NK-92 (cell line): ENCODE results near the gene RPL35A.
"Not testable (repeated sequence)": the region's sequence is repeated elsewhere in the genome, so short reads cannot be mapped to it uniquely, and the experiment has no call there.

Experiments used
- DNase-seq: peaks from one replicate; lab custom pipeline; 2025; ENCODE audit not compliant: unreplicated experiment; lab: John Stamatoyannopoulos, UW

The RPL35A gene

DNA sequence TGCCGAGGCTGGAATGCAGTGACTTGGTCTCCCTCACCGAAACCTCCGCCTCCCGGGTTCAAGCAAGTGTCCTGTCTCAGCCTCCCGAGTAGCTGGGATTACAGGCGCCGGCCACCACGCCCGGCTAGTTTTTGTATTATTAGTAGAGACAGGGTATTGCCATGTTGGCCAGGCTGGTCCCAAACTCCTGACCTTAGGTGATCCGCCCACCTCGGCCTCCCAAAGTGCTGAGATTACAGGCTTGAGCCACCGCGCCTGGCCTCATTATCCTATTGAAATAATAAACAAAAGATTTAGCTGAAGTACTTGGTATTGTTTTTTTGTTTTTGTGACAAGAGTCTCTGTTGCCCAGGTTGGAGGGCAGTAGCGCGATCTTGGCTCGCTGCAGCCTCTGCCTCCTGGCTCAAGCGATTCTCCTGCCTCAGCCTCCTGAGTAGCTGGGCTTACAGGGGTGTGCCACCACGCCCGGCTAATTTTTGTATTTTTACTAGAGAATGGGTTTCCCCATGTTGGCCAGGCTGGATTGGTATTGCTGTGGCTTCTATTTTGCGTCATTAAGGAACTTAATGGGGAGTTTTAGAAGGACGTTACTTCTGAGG lies 1.5 kb downstream of the RPL35A start:
- no peak for DNase-seq

DNA sequence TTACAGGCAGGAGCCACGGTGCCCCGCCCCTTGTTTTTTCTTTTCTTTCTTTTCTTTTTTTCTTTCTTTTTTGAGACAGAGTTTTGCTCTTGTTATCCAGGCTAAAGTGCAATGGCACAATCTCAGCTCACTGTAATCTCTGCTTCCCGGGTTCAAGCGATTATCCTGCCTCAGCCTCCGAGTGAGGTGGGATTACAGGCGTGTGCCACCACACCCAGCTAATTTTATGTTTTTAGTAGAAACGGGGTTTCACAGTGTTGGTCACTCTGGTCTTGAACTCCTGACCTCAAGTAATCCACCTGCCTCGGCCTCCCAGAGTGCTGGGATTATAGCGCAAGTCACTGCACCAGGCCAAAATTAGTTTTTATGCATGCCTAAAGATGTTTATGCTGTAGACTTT lies 2.5 kb downstream of the RPL35A start:
- no peak for DNase-seq

DNA sequence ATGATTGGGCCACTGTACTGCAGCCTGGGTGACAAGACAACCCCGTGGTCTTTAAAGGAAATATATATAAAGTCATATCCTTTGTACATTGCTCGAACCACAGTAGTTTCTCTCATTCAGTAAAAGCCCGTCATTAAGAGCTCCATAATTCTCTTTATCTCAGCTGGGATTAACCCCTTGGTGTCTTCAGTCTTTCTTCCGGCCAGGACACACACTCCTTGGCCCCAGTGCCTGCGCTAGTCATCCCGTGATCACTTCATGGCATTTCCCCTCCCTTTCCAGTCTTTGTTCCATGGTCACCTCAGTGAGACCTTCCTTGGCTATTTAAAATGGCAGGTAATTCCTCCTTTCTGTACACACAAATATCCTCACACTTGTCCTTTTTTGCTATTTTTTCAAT lies 3.3 kb downstream of the RPL35A start:
- no peak for DNase-seq

DNA sequence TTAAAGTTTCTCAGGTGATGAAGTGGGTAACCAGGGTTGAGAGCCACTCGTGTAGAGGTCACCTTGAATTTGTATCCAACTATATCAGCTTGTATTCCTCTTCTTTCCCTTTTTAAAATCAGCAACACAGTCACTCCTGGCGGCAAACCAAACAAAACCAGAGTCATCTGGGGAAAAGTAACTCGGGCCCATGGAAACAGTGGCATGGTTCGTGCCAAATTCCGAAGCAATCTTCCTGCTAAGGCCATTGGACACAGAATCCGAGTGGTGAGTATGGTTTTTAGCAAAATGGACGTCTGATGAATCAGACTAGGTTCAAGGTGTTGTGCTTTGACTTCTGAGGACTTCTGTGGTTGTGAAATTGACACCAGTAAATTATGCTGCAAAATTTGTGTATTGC lies 3.9 kb downstream of the RPL35A start:
- no peak for DNase-seq

DNA sequence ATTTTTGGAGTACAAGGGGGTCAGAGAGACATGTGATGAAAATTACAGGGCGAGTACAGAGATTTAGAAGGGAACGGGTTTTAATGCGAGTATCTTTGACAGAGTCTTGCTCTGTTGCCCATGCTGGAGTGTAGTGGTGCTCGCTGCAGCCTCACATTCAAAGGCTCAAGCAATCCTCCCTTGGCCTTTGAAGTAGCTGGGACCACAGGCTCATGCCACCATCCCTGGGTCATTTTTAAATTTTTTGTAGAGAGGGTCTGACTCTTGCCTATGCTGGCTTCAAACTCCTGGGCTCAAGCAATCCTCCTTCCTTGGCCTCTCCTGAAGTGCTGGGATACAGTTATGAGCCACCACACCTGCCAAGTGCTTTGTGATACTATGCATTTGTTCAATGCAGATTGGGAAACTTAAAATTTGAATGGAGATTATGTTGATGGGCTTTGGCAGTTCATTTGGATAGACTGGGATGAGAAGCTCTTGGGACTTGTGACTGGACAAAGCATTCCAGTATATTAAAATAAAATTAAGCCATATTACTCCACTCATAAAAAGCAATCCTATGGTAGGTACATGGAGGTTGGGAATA lies 6.0 kb downstream of the RPL35A start:
- no peak for DNase-seq

DNA sequence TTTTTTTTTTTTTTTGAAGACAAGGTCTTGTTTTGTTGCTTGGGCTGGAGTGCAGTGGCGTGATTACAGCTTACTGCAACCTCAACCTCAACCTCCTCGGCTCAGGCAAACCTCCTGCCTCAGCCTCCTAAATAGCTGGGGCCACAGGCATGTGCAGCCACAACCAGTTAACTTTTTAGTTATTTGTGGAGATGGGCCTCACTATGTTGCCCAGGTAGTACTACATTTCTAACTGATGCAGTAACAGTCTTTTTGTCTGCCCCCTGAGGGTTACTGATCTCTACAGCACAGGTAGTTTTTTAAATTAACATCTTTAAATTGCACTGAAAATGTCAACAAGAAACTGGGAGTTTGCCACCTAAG lies 6.6 kb downstream of the RPL35A start:
- no peak for DNase-seq

DNA sequence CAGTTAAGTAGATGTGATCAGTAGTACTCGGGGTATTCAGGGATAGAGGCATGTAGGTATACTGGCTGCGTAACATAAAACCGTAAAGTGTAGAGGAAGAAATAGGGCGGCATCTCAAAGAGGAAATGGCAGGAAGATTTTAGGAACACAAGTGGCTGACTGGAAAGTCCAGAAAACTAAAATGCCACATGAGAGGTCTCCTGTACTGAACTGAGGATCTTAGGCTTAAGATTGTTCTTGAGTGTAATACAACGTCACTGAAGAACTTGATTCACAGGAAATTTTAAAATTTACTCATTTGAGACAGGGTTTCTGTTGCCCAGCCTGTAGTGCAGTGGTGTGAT lies 7.8 kb downstream of the RPL35A start:
- no peak for DNase-seq

DNA sequence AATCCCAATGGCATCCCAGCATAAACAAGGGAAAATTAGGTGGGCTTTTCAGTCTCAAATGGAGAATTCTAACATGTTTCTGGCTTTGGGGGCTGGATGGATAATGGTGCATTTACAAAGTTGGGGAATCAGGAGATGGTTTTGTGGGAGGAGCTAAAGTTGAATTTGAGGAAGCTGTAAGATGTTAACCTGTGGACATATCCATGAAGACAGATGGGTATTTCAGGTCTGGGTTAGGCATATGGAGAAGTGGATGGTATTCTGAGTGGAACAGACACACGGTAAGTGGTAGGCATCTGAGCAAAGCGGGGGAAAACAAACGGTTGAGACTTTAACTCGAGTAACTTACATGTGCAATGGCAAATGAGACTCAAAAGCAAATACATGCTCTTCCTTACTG lies 8.4 kb downstream of the RPL35A start:
- DNase-seq = no peak

DNA sequence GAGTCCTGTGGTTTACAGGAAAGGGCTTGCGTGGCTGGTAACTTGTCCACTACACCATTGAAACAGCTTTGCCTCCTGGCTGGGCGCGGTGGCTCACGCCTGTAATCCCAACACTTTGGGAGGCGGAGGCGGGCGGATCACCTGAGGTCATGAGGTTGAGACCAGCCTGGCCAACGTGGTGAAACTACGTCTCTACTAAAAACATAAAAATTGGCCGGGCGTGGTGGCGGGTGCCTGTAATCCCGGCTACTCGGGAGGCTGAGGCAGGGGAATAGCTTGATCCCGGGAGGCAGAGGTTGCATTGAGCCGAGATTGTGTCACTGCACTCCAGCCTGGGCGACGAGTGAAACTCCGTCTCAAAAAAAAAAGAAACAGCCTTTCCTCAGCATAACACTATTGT lies 8.9 kb downstream of the RPL35A start:
- DNase-seq = not testable (repeated sequence)

DNA sequence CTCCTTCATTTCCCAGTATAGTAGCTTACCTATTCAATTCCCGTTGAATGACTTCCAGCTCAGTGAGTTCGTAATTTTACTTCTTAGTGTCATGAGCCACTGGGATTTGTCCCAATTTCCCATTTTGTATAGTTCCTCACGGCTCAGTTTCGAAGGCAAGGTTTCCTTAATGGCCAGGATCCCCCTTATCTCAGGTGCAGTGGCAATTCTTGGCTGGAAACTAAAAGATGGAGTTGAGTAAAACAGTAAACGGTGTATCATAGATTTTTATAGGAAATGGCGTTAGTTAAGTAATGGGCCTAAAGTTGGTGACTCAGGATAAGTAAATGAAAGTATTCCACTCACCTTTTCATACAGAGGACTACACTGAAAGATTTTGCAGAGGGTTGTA lies 9.5 kb downstream of the RPL35A start:
- no peak for DNase-seq

DNA sequence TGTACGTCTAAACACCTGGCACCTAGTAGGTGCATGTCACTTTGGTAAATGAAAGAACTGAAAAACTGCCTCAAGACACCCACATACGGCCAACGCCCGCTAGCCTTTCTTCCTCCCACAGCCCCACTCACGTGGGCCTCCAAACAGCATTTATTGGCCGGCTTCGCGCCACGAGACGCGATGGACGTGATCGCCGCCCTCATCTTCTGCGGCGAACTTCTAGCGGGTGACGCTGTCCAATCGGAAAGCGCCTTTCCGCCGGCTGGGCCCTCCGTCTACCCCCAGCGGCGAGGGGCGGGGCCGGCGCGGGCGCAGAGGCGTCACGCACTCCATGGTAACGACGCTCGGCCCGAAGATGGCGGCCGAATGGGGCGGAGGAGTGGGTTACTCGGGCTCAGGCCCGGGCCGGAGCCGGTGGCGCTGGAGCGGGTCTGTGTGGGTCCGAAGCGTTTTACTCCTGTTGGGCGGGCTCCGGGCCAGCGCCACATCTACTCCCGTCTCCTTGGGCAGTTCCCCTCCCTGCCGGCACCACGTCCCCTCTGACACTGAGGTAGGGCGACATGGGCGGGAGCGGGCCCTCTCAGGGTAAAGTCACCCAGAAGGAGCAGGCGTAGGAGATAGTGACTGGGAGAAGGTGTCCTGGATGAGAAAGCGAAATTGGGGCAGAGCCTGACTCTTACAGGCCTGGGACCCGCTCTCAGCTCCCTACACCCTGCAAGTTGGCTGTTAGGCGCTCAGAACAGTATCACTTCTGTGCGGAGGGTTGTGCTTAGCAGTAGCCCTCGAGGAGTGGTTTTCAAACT lies 10.1 kb downstream of the RPL35A start, which contains the start of gene LMLN:
Gene LMLN (plus strand): TSS at position 327 of the 803 bp plus-strand sequence. CDS start 29 bp downstream, at position 356.
- DNase-seq = peak; percentile 76

DNA sequence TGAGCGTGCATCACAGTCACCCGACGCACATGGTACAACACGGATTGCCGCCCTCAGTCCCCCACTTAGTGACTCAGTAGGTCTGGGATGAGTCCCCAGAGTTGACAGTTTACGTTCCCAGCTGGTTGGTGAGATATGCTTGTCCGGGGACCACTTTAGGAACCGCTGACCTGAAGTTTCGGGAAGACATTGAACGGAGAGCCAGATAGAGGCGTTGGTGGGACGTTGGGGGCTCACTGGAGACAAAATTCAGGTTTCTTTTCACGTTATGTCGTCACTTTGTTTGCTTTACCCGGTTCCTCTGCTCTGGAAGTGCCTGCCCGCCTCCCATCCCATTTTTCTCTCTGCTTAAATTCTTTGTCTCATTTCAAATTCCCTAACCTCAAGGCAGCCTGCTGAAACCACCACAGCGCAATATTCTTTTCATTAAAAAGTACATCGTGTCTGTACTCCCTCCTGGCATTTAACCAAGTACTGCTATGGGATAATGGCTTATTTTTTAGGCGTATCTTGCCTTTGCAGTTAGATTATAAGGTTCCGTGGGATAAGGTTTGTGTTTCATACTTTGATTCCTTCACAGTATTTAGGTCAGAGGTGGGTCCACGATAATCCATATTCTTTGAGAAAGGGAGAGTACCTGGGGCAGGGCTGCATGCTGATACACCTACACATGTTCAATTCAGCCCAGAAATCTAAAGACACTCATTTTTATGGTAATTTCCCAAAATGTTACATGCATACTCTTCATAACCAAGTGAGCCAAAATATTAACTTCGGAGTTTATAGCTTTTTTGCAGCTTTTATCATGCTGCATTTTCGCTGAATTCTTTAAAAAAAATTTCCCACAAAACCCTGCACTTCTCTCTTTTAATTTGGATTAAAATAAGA lies 10.9 kb downstream of the RPL35A start:
- no peak for DNase-seq

DNA sequence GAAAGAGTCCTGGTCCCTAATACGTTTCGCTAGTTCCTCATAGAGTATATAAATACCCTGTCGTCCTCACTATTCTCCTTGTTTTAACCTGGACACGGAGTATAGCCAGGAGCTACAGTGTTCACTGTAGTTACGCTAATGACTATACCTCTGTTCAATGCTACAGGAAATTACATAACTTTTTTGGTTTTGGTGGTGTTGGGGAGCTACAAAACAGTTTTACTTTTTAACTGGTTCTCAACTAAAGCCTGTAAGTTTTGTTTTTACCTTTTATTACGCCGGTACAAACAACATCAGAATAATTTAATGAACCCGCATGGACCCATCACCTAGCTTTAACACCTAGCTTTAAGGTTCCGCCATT lies 11.6 kb downstream of the RPL35A start:
- DNase-seq = no peak

DNA sequence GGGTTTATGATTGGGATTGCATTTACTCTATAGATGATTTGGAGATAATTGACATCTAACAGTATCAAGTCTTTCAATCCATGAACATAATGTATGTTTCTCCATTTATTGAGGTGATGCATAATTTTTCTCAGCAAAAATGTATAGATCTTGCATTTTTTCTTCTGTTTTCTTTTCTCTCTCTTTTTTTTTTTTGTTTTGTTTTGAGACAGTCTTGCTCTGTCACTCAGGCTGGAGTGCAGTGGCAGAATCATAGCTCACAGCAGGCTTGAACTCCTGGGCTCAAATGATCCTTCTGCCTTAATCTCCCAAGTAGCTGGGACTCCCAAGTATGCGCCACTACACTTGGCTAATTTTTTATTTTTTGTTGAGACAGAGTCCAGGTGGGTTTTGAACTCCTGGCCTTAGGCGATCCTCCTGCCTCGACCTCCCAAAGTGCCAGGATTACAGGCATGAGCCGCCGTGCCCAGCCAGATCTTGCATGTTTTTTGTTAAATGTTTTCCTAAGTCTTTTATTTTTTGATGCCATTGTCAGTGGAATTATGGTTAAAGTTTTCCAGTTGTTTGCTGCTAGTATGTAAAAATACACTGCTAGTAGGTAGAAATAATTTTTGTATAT lies 13.1 kb downstream of the RPL35A start:
- no peak for DNase-seq

DNA sequence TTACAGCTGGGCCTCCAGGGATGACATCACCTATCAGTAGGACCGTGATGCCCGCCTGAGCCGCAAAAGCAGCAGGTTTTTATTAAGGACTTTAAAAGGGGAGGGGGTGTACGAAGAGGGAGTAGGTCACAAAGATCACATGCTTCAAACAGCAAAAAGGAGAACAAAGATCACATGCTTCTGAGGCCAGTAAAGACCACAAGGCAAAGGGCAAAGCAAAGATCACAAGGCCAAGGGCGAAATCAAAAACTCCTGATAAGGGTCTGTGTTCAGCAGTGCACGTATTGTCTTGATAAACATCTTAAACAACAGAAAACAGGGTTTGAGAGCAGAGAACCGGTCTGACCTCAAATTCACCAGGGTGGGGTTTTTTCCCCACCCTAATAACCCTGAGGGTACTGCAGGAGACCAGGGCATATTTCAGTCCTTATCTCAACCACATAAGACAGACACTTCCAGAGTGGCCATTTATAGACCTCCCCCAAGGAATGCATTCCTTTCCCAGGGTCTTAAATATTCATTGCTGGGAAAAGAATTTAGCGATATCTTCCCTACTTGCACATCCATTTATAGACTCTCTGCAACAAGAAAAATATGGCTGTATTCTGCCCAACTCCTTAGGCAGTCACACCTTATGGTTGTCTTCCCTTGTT lies 17.5 kb downstream of the RPL35A start:
- not testable (repeated sequence) for DNase-seq

DNA sequence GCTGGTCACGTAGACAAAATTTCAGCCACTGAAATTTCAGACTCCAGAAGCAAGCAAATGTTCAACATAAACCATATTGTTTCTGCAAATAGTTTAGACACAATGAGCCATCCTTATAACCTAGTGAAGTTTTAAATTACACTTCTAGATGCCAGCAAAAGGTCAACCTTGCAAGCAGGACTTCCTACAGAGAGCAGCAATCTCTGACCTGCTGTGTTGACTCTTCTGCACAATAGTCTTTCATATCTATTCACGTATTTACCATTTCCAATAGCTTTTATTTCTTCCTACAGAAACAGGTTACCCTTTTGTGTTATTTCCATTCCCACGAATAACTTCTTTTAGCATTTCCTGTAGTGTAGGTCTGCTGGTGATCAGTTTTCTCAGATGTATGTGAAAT lies 20.6 kb downstream of the RPL35A start:
- DNase-seq = no peak

DNA sequence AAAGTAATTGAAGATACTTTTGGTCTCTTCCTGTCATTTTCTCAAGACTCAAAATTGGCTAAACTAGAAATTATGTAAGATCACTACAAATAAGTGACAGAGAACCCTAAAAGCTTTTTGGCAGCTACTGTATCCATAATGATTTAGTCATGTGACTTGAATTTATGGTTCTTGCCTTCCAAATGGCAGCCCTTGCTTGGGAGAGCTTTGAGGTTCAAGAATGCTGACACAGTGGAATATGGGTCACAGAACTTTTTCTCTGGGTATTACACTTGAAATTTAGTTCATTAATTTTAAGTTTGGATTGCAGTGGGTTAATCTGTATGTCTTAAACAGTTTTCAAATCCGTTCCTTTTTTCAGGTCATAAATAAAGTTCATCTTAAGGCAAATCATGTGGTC lies 24.0 kb downstream of the RPL35A start:
- no peak for DNase-seq

DNA sequence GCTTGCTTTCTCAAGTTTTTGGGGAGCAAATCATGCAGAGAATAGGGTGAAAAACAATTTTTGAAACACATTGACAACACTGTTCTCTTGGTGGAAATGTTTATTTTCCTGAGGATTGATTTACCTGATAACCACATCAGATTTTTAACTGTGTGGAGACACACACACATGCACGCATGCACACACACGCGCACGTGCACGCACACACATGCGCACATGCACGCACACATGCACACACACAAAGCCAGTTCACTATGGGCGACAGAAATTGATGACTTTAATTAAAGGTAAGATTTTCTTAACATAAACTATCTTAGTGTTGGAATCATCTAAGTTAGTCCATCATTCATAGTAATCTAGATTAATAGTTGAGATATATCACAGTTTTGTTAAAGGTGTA lies 25.3 kb downstream of the RPL35A start:
- no peak for DNase-seq

DNA sequence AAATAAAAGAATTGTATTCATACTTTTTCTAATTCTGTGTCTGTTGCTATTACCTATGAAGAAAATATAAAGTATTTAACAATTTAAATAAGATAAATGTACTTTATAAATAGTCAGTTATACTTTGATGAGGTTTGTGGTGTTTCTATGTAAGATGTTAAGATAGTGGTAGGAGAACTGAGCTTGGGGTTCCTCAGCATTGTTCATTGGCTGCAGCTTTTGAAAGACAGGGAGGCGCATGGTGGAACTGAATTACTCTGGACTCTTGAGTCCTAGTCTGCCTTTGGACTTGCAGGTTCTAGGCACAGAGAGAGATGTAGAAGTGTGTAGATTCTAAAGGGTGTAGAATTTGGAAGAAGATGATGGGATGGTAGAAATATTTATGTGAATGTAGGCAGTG lies 33.1 kb downstream of the RPL35A start:
- no peak for DNase-seq

DNA sequence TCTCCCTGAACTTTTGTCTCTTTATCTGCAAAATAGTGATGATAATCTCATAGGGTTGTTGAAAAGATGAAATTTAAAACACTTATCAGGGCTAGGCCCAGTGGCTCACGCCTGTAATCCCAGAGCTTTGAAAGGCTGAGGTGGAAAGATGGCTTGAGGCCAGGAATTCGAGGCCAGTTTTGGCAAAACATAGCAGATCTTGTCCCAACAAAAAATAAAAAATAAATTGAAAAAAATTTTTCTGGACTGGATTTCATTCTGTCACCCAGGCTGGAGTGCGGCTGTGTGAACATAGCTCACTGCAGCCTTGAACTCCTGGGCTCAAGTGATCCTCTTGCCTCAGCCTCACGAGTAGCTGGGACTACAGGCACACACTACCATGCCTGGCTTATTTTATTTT lies 39.7 kb downstream of the RPL35A start:
- DNase-seq = no peak

DNA sequence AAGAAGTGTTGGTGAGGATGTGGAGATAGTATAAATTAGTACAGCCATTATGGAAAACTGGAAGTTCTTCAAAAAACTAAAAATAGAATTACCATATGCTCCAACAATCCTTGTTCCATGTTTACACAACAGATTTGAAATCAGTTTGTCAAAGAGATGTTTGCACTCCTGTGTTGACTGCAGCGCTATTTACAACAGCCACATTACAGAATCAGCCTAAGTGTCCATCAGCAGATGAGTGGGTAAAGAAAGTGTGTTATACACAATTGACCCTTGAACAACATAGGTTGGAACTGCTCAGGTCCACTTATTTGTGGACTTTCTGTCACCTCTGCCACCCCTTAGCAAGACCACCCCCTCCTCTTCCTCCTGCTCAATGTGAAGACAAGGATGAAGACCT lies 44.7 kb downstream of the RPL35A start:
- DNase-seq = no peak
